CD4-positive, alpha-beta T cell treated with Interleukin-17A for 4 hours (primary cell): ENCODE data around the gene CHAD.
"Not testable (repeated sequence)": the region's sequence is repeated elsewhere in the genome, so short reads cannot be mapped to it uniquely, and the experiment has no call there.

Experiments used
- DNase-seq: peaks from one replicate; pipeline ENCODE4 v3.0.0-alpha.2; 2020; ENCODE audit warnings: mixed read lengths

The CHAD gene

GRCh38 chr17:50472761-50473161 lies 4.1 kb upstream of the CHAD start:
- not testable (repeated sequence) for DNase-seq

GRCh38 chr17:50472286-50472685 lies 3.6 kb upstream of the CHAD start:
- DNase-seq, result no peak

GRCh38 chr17:50471009-50471905 lies 2.6 kb upstream of the CHAD start:
- DNase-seq, result no peak

- no peak for DNase-seq
These were observed 1.7 kb upstream of the CHAD start for GRCh38 chr17:50470426-50470825.

GRCh38 chr17:50469671-50470305 lies 1.1 kb upstream of the CHAD start:
- DNase-seq, result no peak

GRCh38 chr17:50469208-50469605 lies 527 bp upstream of the CHAD start:
- DNase-seq, result no peak

GRCh38 chr17:50467855-50468303 lies 801 bp downstream of the CHAD start:
- DNase-seq, result no peak

GRCh38 chr17:50467114-50467854 lies 1.4 kb downstream of the CHAD start:
- no peak for DNase-seq

- no peak for DNase-seq
These were observed 2.1 kb downstream of the CHAD start for GRCh38 chr17:50466371-50467113.

GRCh38 chr17:50465635-50466034 lies 3.0 kb downstream of the CHAD start:
- no peak for DNase-seq

- DNase-seq, result no peak
These were observed 3.5 kb downstream of the CHAD start for GRCh38 chr17:50465171-50465570.

GRCh38 chr17:50464736-50465135 lies 3.9 kb downstream of the CHAD start:
- no peak for DNase-seq

- no peak for DNase-seq
These were observed 4.6 kb downstream of the CHAD start for GRCh38 chr17:50464121-50464520.

GRCh38 chr17:50462446-50462845 lies 6.2 kb downstream of the CHAD start:
- DNase-seq, result no peak

GRCh38 chr17:50461550-50462132 lies 7.0 kb downstream of the CHAD start:
- no peak for DNase-seq

GRCh38 chr17:50460831-50461526 lies 7.7 kb downstream of the CHAD start:
- no peak for DNase-seq

- no peak for DNase-seq
These were observed 8.9 kb downstream of the CHAD start for GRCh38 chr17:50459756-50460155.

GRCh38 chr17:50458701-50459676 lies 9.7 kb downstream of the CHAD start:
- no peak for DNase-seq

GRCh38 chr17:50458270-50458669 lies 10.4 kb downstream of the CHAD start:
- no peak for DNase-seq

- DNase-seq, result no peak
These were observed 11.1 kb downstream of the CHAD start for GRCh38 chr17:50457621-50458020.
